ENCODE results near the gene WDR90. TPM values are rescaled to one million over a fixed set of nuclear protein-coding genes. Genes with fewer than 3 reads are reported as not detected.

WDR90 gene
- total and polyA plus RNA-seq, 10 of the 15 experiments (the other 5 are each of a cell fraction or from before 2014, with no cell fraction given), result 2.0 to 65.0 (median 16.7) TPM

GRCh38 chr16:666572-666971 is 17.4 kb downstream of the WDR90 start:
- H3K9ac ChIP-seq (ENCODE audit: control insufficient read depth, insufficient read depth, low read length), result no peak overlapping the region
- H3K79me2 ChIP-seq (ENCODE audit: control insufficient read depth, insufficient read depth, low read length), result peaks cover 16% of the 10 kb centered on the region
- H4K20me1 ChIP-seq (ENCODE audit: control insufficient read depth, insufficient read depth), result no peaks in the 10 kb centered on the region
- no peak for ATAC-seq
- ChIA-PET SMC1A (ENCODE audit: uncharacterized antibody, unreplicated experiment) (no interaction called here), CTCF (interaction anchor here (1.6 kb wide), 1 partner anchor 14 kb away, joined by 4 read pairs; the partner anchor contains the start of gene STUB1), RAD21 (ENCODE audit: unreplicated experiment) (interaction anchor here (1.1 kb wide), 1 partner anchor 14 kb away, joined by 3 read pairs; the partner anchor contains the start of gene STUB1), POLR2A (no interaction called here)
- no peak for DNase-seq (ENCODE audit: low read depth, low spot score)
- H3K9me3 ChIP-seq (replicated peaks; ENCODE audit: control insufficient read depth, insufficient read depth, low read length), result no peaks in the 10 kb centered on the region
- intact Hi-C loops (cut with micrococcal nuclease; ENCODE audit: unreplicated experiment) (loop anchor here (10.0 kb wide), 1 partner anchor 272 kb away; the partner anchor contains the start of gene NME4), in situ Hi-C loops (cut with MboI) (loop anchor here (10.0 kb wide), 1 partner anchor 272 kb away; the partner anchor contains the start of gene NME4)
- H3K27me3 ChIP-seq (replicated peaks in 1 of 2; ENCODE audit: control insufficient read depth in 2 of 2, insufficient read depth in 2 of 2, low read length in 1 of 2), result no peaks in the 10 kb centered on the region
- H3K27ac ChIP-seq (ENCODE audit: control insufficient read depth, insufficient read depth), result no peak overlapping the region
- no peak overlapping the region for H3K4me3 ChIP-seq
- no peak overlapping the region for H3K4me2 ChIP-seq (ENCODE audit: control insufficient read depth, insufficient read depth)
- no peak overlapping the region for H2AFZ ChIP-seq (ENCODE audit: control insufficient read depth, low read depth, low read length)
- no TSS peak for BruUV-seq (replicated peaks)
- H3K4me1 ChIP-seq (ENCODE audit: control insufficient read depth, insufficient read depth, low read length), result peaks cover 2% of the 10 kb centered on the region; the same call in 1 of the 2 replicates
- no peak for FAIRE-seq
- WGBS (ENCODE audit: insufficient coverage, insufficient replicate concordance, low lambda C conversion rate, missing lambda C conversion rate), result 81% methylated on average over 13 of the region's 13 CpGs
- H3K36me3 ChIP-seq (ENCODE audit: control insufficient read depth in 2 of 2, insufficient read depth in 2 of 2, low read length in 1 of 2), result peaks cover 0 to 12% of the 10 kb centered on the region in 2 experiments; a peak in 3 of 4 replicates
- TF ChIP-seq CUX1 (IDR thresholded peaks at IDR 0.05; ENCODE audit: insufficient replicate concordance, low read depth, low read length) (no peak), SMARCA5 (IDR thresholded peaks at IDR 0.05) (no peak), PRDM15 (CRISPR knock-in tag; IDR thresholded peaks at IDR 0.05) (no peak), BCL3 (IDR thresholded peaks at IDR 0.05; ENCODE audit: borderline replicate concordance, insufficient read depth, low read depth, low read length, poor library complexity, severe bottlenecking) (no peak), RELB (IDR thresholded peaks at IDR 0.05; ENCODE audit: low read depth) (no peak), NFIC (IDR thresholded peaks at IDR 0.05; ENCODE audit: low read depth, low read length) (no peak), EZH2 (IDR thresholded peaks at IDR 0.05; ENCODE audit: borderline replicate concordance, control insufficient read depth, low read depth, low read length) (no peak), IRF3 (IDR thresholded peaks at IDR 0.05) (no peak), FOXK2 (IDR thresholded peaks at IDR 0.05) (no peak), PML (IDR thresholded peaks at IDR 0.05; ENCODE audit: low read length) (no peak)
